Panc1 (cell line): ENCODE data around the gene NWD2. TPM values are rescaled to one million over a fixed set of nuclear protein-coding genes. Genes with fewer than 3 reads are reported as not detected.

ENCODE experiments used
- ATAC-seq: fragments of 200-7000 bp; cut with Tn5 transposase; 2 replicates; pipeline ENCODE4 v1.9.1; 2020; ENCODE audit warnings: mild to moderate bottlenecking, moderate library complexity
- BruUV-seq: library from RNA; stranded (reverse); fragments of 400-500 nt; replicated peaks from 2 replicates; lab custom pipeline; 2021; lab: Mats Ljungman, UMichigan
- CTCF ChIA-PET: fragments of 300-600 bp; sonication (Branson Sonifier 250); formaldehyde crosslinking; loops from one replicate; lab custom pipeline; 2022; ENCODE audit warnings: antibody characterized with exemption; lab: Charles Lee
- POLR2A ChIA-PET: fragments of 300-600 bp; sonication (Branson Sonifier 250); formaldehyde crosslinking; loops from one replicate; lab custom pipeline; 2022; ENCODE audit warnings: antibody characterized with exemption; lab: Charles Lee
- DNase-seq: peaks from one replicate; pipeline ENCODE4 v3.0.0-alpha.2; 2010; ENCODE audit warnings: low read depth, low spot score
- H3K27ac ChIP-seq: 2 replicates; pipeline ENCODE4 v1.5.1; 2011; ENCODE audit warnings: mild to moderate bottlenecking, low read length, inconsistent platforms
- H3K27me3 ChIP-seq: fragments of 200-500 bp; sonication (Bioruptor generic); 2 replicates; pipeline ENCODE4 v1.6.0; 2014; ENCODE audit warnings: low read length, inconsistent platforms; ENCODE audit not compliant: control insufficient read depth, insufficient read depth
- H3K36me3 ChIP-seq: fragments of 200-500 bp; sonication (Bioruptor generic); 2 replicates; pipeline ENCODE4 v1.5.1; 2014; ENCODE audit warnings: inconsistent platforms, mild to moderate bottlenecking, low read length, moderate library complexity; ENCODE audit not compliant: control insufficient read depth, insufficient read depth
- H3K4me1 ChIP-seq: 2 replicates; pipeline ENCODE4 v1.5.1; 2011; ENCODE audit warnings: inconsistent platforms, mild to moderate bottlenecking, low read length, moderate library complexity; ENCODE audit not compliant: control insufficient read depth, insufficient read depth
- H3K4me3 ChIP-seq, 2 experiments: 2 replicates each; pipeline ENCODE4 v1.5.1; 2011 to 2012; ENCODE audit warnings: low read depth in 2 of 2, low read length in 2 of 2, mild to moderate bottlenecking in 2 of 2, inconsistent platforms in 1 of 2, moderate library complexity in 1 of 2
- H3K9me3 ChIP-seq: fragments of 200-500 bp; sonication (Bioruptor generic); 2 replicates; pipeline ENCODE4 v1.5.1; 2014; ENCODE audit warnings: low read depth, mild to moderate bottlenecking, inconsistent platforms, low read length, moderate library complexity; ENCODE audit not compliant: control insufficient read depth, insufficient read depth
- POLR2AphosphoS5 ChIP-seq: IDR thresholded peaks from 2 replicates; pipeline ENCODE4 v1.6.1; 2012; ENCODE audit warnings: mild to moderate bottlenecking, low read depth, low read length, moderate library complexity
- REST ChIP-seq, 2 experiments: IDR thresholded peaks; 2 replicates each; pipeline ENCODE4 v1.6.1; 2011 to 2012; ENCODE audit warnings: low read depth in 2 of 2, control low read depth in 1 of 2, low read length in 1 of 2, mild to moderate bottlenecking in 1 of 2, moderate library complexity in 1 of 2; ENCODE audit not compliant: insufficient read depth in 1 of 2
- SIN3A ChIP-seq: IDR thresholded peaks from 2 replicates; pipeline ENCODE4 v1.6.1; 2012; ENCODE audit warnings: low read depth, mild to moderate bottlenecking, low read length, moderate library complexity, borderline replicate concordance; ENCODE audit not compliant: insufficient read depth
- TCF7L2 ChIP-seq: IDR thresholded peaks from 2 replicates; pipeline ENCODE4 v1.6.1; 2011; ENCODE audit warnings: mild to moderate bottlenecking, low read depth, low read length, inconsistent platforms
- in situ Hi-C: cut with HindIII; loops from 2 replicates; pipeline ENCODE4 v1.10.0; 2016; ENCODE audit warnings: low sequenced_read_pairs, low pct_unique_long_range_greater_than_20kb
- intact Hi-C: fragments of 100-400 bp; cut with micrococcal nuclease; formaldehyde crosslinking; loops from one replicate; pipeline ENCODE4 v1.10.0; 2022; ENCODE audit not compliant: unreplicated experiment
- total RNA-seq: library from RNA; stranded (reverse); gene quantifications from one replicate; pipeline ENCODE4 v1.2.1, GENCODE V29; 2021; ENCODE audit not compliant: unreplicated experiment
- TF ChIP-seq, protein P1 (sequence below): fragments of 450-650 bp; IDR thresholded peaks from 2 replicates; pipeline ENCODE4 v1.5.1; 2017; ENCODE audit warnings: mild to moderate bottlenecking

Gene NWD2
- total RNA-seq, 1 experiment from 2014 or later: not detected

DNA sequence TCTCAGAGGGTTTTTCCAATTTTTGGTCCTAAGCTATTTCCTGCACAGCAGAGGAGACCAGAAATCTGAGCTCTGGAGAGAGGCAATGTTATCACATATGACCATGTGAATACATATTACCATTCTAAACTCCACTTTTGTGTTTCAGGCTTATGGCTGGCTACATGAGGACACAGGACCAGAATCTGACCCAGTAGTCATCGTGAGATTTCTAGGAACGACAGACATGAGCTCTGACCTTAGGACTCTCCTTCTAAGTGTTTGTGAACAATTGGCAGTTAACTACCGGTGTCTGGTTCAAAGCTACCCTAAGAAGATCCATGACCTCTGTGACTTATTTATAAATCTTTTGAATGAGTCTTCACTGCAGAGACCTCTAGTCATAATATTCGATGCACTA lies 198.6 kb downstream of the NWD2 start:
- peaks cover 4% of the 10 kb centered on the region for H3K27me3 ChIP-seq
- H3K9me3 ChIP-seq: no peaks in the 10 kb centered on the region
- ATAC-seq (no peak), DNase-seq (no peak)
- BruUV-seq: no TSS peak
- no peaks in the 10 kb centered on the region for H3K4me1 ChIP-seq
- ChIA-PET CTCF (no interaction called here), POLR2A (no interaction called here)
- in situ Hi-C loops (no loop called here), intact Hi-C loops (no loop called here)
- H3K4me3 ChIP-seq: no peak overlapping the region
- TF ChIP-seq TCF7L2: no peak
- no peak for TF ChIP-seq REST (IDR thresholded peaks at IDR 0.05; ENCODE audit: insufficient read depth in 1 of 2, low read depth in 2 of 2, low read length in 1 of 2)
- TF ChIP-seq SIN3A: no peak
- TF ChIP-seq, protein P1, sequence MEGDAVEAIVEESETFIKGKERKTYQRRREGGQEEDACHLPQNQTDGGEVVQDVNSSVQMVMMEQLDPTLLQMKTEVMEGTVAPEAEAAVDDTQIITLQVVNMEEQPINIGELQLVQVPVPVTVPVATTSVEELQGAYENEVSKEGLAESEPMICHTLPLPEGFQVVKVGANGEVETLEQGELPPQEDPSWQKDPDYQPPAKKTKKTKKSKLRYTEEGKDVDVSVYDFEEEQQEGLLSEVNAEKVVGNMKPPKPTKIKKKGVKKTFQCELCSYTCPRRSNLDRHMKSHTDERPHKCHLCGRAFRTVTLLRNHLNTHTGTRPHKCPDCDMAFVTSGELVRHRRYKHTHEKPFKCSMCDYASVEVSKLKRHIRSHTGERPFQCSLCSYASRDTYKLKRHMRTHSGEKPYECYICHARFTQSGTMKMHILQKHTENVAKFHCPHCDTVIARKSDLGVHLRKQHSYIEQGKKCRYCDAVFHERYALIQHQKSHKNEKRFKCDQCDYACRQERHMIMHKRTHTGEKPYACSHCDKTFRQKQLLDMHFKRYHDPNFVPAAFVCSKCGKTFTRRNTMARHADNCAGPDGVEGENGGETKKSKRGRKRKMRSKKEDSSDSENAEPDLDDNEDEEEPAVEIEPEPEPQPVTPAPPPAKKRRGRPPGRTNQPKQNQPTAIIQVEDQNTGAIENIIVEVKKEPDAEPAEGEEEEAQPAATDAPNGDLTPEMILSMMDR: no peak
- TF ChIP-seq POLR2AphosphoS5: no peak
- H3K36me3 ChIP-seq: no peaks in the 10 kb centered on the region
- H3K27ac ChIP-seq: no peak overlapping the region

DNA sequence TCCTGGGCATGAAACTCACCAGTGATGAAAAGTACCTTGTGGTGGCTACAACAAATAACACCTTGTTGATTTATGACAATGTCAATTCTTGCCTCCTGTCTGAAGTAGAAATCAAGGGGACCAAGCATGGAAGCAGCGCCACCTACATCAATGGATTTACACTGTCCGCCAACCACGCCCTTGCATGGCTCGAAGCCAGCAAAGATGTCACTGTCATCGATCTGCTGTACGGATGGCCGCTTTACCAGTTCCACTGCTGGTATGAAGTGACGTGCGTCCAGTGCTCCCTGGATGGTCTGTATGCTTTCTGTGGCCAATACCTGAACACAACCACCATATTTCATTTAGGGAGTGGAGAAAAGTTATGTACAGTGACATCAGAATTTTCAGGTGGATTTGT lies 200.5 kb downstream of the NWD2 start:
- BruUV-seq: no TSS peak
- H3K4me3 ChIP-seq: no peak overlapping the region
- in situ Hi-C loops (no loop called here), intact Hi-C loops (no loop called here)
- ATAC-seq (no peak), DNase-seq (no peak)
- no peaks in the 10 kb centered on the region for H3K9me3 ChIP-seq
- no peak overlapping the region for H3K27ac ChIP-seq
- H3K36me3 ChIP-seq: no peaks in the 10 kb centered on the region
- TF ChIP-seq, protein P1: no peak
- TF ChIP-seq SIN3A: no peak
- no peak for TF ChIP-seq TCF7L2
- TF ChIP-seq POLR2AphosphoS5: no peak
- TF ChIP-seq REST (IDR thresholded peaks at IDR 0.05; ENCODE audit: insufficient read depth in 1 of 2, low read depth in 2 of 2, low read length in 1 of 2): no peak
- no peaks in the 10 kb centered on the region for H3K4me1 ChIP-seq
- ChIA-PET POLR2A (no interaction called here), CTCF (no interaction called here)
- H3K27me3 ChIP-seq: peaks cover 4% of the 10 kb centered on the region
